ENCODE data around the gene RNF215.
"Not testable (repeated sequence)": the region's sequence is repeated elsewhere in the genome, so short reads cannot be mapped to it uniquely, and the experiment has no call there.

RNF215 gene

DNA sequence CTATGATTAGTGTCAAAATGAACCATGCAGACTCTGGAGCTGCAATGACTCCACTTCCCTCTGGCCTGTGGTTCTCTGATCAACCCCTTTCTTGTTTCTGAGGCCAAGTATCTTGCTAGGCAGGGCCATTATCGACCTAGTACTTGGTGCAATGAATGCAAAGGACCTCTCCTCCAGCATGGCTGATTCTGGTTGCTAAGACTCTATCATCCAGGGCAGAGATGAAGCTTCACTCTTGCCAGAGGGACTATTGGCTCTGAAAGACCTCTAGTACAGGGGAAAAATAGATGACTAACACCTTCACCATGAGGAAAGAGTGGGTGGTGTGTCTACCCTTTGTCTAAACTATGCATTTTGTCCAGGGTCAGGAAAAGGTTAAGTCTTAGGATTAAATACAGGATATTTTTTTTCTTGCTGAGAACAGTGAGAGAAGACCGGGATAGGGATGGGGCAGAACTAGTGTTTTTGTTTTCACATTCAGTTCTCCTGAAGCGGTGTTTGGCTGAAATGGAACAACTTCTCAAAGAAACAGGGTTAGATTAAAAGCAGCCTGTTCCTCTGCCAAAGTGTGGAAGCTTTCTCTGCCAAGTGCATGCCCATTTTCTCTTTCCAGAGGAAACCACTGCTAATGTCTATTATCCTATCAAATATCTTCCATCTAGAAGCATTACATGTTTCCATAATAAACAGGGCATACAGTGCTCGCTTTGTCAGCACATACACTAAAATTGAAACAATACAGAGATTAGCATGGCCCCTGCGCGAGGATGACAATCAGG is 33.3 kb upstream of the RNF215 start:
- DNase-seq = no peak

DNA sequence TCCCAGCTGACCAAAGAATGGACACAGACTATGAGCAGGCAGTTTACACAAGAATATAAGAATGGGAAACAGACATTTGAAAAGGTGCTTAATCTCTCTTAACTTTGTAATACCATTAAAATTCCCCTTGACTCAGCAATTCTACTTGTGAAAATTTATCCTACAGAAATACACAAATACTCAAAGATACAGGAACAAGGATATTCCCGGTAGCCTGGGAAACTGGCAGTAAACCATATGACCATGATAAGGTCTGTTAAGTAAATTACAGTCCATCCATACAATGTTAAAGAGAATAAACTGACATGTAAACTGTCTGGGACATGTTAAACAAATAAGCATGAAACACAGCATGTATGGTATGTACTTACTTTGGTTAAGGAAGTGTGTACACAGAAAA is 29.6 kb upstream of the RNF215 start:
- no peak for DNase-seq

- DNase-seq = no peak
Observed at GRCh38 chr22:30416403-30416802, 29.2 kb upstream of the RNF215 start.

DNA sequence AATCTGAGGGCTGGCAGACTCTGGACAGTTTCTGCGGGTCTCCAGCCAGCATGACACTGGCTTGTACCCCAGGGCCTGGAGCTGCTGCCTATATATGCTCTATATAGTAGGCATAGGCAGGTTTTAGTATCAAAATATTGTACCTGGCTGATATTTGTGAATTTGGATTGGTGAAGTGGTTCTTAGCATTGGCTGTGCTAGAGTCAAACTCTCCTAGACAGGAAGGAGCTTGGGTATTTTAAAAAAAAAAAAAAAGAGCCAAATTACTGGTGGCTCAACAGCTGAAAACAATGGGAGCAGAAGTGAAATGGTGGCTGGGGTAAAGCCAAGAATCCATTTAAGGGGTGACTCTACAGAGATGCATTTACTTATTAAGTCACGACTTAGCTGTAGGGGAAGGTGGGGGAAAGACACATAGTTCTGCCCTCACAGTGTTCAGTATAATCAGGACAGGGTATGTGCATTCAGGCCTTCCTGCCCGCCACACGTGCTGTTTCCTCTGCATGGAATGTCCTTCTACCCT is 27.4 kb upstream of the RNF215 start:
- DNase-seq = no peak

DNA sequence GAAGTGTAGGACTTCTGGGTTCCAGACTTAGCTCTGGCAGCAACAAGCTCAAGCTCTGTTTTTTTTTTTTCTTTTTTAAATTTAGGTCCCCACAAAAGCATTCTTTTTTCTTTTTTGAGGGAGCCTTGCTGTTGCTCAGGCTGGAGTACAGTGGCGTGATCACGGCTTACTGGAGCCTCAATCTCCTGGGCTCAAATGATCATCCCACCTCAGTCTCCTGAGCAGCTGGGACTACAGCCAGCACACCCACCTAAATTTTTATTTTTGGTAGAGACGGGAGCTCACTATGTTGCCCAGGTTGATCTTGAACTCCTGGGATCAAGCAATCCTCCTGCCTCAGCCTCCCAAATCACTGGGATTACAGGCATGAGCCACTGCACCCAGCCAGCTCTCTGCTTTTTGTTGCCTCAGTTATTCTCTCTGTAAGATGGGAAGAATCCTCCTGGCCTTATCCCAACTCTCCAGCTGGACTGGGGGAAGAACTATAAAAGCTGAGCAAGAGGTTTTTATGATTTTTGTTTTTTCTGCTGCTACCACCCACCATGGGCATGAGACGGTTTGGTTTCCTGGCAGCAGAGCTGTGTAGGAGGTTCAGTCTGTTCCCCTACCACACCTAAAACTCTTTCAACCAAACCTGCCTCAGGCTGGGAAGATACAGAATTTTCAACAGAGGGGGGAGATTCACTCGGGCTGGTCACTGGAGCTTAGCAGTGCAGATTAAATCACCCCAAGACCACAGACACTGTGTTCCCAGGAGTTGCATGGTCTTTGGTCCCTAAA is 26.7 kb upstream of the RNF215 start:
- DNase-seq = no peak

DNA sequence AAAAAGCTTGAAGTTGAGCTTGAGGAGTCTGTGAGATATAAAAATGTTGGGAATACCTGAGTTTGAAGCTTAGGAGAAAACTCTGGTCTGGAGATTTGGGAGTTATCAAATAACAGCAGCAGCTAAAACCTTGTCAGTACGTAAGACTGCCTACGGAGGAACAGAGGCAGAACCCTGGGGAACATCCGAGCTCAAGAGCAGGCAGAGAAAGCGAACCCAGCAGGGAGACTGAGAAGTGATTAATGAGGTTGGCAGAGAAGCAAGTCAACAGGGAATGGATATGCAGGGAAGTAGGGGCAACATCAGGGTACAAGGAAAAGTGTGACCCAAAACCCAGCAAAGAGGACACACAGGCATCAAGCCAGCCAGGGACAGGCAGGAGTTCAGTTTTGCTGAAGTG is 25.8 kb upstream of the RNF215 start:
- DNase-seq = no peak

DNA sequence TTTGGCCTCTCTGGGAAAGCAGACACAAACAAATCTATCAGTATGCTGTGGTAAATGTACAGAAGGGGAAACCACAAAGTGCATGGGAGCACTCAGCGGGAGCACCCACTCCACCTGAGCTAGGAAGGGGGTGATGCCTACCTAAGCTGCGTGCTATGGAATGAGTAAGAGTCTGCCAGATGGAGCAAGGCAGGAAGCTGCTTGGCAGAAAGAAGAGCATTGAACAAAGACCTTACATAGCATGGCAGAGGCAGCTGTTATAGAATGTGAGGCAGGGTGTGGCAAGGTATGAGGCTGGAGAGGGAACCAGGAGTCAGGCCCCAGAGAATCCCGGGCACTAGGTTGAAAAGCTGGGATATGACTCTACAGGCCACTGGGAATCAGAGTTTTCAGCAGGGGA is 24.6 kb upstream of the RNF215 start:
- DNase-seq = no peak

GRCh38 chr22:30408388-30409102 is 21.3 kb upstream of the RNF215 start:
- DNase-seq = peak; percentile 40 to 51

GRCh38 chr22:30406400-30406799 is 19.2 kb upstream of the RNF215 start:
- DNase-seq = no peak

DNA sequence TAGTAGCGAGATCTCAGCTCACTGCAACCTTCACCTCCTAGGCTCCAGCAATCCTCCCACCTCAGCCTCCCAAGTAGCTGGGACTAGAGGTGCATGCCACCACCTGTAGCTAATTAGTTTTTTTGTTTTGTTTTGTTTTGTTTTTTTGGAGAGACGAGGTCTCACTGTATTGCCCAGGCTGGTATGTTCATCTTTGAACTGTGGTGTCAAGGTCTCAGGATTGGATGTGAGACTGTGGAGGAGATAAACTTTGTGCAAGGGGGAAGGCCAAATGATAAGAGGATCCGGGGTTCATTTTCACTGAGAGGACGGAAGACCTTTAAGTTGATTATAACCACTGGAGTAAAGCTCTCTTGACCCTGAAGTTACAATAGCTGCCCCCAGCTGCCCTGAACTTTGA is 18.5 kb upstream of the RNF215 start:
- DNase-seq = no peak

- no peak for DNase-seq
Observed at GRCh38 chr22:30404307-30404706, 17.1 kb upstream of the RNF215 start.

DNA sequence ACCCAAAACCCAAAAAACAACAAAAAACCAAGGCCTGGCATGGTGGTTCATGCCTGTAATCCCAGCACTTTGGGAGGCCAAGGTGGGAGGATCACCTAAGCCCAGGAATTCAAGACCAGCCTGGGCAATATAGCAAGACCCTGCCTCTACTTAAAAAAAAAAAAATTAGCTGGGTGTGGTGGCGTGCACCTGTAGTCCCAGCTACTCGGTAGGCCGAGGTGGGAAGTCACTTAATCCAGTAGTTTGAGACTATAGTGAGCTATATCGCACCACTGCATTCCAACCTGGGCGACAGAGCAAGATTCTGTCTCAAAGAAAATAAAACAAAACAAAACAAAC is 15.5 kb upstream of the RNF215 start:
- DNase-seq = not testable (repeated sequence)

DNA sequence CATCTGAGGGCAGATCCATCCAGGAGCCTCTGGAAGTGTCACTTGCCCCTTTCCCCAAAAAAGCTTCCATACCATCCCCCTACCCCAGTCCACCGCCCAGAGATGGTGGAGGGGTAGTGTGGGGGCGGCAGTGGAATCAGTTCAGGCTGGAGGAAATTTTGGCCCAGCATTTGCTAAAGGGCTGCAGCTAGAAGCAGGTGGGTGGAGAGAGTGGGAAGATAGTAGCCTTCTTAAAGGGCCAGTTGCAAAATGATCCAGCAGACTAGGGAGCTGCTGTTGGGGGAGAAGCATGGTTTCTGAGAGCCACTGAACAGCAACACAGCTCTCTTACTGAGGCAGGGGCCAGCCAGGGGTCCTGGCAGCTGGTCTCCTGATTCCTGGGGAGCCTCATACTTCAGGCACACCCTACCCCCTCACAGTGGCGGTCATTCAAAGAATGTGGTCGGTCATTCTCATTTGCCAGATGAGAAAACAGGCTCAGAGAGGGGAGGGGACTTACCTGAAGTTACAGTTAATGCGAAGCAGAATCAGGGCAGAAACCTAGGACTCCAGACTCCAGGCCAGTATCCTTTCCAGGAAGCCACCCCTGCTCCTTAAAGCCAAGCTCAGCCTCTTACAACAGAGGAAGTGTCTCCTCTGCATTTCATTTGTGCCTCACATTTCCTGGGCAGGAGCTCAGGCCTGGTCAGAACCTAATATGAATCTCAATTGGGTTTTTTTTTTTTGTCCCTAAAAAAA is 15.0 kb upstream of the RNF215 start:
- peak; percentile 34 to 42 for DNase-seq

DNA sequence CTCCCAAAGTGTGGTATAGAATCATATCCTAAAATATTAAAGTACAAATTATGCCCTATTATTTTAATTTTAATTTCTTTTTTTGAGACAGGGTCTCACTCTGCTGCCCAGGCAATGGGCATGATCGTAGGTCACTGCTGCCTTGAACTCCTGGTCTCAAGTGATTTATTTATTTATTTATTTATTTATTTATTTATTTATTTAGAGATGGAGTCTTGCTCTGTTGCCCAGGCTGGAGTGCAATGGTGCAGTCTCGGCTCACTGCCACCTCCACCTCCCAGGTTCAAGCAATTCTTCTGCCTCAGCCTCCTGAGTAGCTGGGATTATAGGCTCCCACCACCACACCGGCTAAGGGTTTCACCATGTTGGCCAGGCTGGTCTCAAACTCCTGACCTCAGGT is 13.8 kb upstream of the RNF215 start:
- not testable (repeated sequence) for DNase-seq

- no peak for DNase-seq
Observed at GRCh38 chr22:30400159-30400558, 12.9 kb upstream of the RNF215 start.

GRCh38 chr22:30399718-30400117 is 12.5 kb upstream of the RNF215 start:
- DNase-seq = no peak

DNA sequence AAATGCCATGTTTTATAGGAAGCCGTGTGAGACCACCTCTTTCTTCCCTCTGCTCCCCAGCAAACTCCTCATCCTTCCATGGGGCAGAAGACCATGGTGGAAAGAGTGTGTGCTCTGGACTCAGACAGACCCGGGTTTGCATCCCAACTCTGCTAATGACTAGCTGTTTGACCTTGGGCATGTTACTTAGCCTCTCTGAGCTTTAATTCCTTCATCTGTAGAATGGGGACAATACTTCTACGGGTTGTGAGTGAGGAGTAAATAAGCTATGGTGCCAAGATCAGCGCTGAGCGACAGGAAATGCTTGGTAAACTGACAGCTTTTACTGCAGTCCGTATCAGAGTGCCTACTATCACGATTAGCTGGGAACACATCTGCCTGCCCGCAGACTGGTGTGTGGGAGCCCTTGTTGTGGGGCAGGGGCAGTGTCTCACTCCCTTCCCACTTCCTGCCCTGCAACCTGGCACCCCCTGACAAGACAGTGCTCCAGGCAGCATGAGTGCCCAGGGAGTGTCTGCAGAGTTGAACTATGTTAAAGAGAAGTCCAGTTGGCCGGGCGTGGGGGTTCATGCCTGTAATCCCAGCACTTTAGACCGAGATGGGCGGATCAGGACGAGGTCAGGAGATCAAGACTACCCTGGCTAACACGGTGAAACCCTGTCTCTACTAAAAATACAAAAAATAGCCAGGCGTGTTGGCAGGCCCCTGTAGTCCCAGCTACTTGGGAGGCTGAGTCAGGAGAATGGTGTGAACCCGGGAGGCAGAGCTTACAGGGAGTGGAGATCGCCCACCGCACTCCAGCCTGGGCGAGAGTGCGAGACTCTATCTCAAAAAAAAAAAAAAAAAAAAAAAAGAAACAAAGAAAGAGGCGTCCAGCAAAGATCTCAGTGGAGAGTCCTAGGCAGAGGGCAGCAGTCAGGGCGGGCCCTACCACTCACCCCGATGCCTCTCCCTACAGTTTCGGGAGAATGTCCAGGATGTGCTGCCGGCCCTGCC is 11.8 kb upstream of the RNF215 start:
- DNase-seq = no peak

GRCh38 chr22:30397656-30398635 is 10.7 kb upstream of the RNF215 start:
- no peak for DNase-seq

DNA sequence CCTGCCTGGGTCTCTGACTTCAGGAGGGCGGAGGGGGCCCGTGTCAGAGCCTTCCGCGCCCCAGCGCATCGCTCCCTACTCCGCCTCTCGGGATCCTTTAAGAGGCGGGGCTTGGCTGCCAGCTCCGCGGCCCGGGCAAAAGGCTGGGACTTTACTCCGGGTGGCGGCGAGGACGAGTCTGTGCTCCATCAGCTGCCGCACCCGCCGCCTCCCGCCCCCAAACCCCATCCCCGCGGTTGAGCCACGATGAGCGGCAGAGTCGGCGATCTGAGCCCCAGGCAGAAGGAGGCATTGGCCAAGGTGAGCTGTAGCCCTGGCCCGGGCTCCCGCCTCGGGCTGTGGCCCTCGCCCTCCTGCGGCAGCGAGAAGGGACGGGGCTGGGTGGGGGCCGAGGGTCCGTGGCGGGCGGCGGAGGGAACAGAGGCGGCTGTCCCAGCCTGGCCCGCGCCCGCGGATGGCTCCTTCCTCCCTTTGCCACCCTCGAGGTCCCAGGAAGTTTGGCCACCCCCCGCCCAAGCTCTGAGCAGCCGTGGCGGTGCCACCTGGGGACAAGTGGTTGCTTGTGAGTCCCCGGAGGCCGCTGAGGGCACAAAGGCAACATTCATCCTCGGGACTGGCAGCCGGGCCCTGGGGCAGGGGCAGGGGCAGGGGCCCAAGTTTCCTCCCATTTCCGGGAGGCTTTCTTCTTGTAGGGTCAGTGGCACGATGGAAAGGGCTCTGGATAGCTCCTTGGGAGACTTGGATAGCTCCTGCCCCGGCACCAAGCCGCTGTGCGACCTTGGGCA is 9.9 kb upstream of the RNF215 start, which contains the start of gene SEC14L2:
Gene SEC14L2, plus strand, starts transcription at position 148 of the 785 bp plus-strand sequence. Its CDS starts 99 bp downstream, at position 247.
- peak; percentile 14 to 42 for DNase-seq
